HL-60 (cell line): ENCODE measurements around the gene TNFSF12.

Source experiments
- GABPA ChIP-seq: IDR thresholded peaks from 2 replicates; pipeline ENCODE4 v1.6.1; 2012; ENCODE audit warnings: low read depth
- POLR2AphosphoS5 ChIP-seq: IDR thresholded peaks from 2 replicates; pipeline ENCODE4 v1.6.1; 2012; ENCODE audit warnings: low read depth
- TF ChIP-seq, protein P1 (sequence below): IDR thresholded peaks from one replicate; pipeline ENCODE4 v1.5.1; 2011; ENCODE audit warnings: low read length, control low read depth, inconsistent platforms; ENCODE audit not compliant: insufficient read depth

GRCh38 chr17:7548585-7549400, at the start of gene TNFSF12:
- TF ChIP-seq, protein P1, sequence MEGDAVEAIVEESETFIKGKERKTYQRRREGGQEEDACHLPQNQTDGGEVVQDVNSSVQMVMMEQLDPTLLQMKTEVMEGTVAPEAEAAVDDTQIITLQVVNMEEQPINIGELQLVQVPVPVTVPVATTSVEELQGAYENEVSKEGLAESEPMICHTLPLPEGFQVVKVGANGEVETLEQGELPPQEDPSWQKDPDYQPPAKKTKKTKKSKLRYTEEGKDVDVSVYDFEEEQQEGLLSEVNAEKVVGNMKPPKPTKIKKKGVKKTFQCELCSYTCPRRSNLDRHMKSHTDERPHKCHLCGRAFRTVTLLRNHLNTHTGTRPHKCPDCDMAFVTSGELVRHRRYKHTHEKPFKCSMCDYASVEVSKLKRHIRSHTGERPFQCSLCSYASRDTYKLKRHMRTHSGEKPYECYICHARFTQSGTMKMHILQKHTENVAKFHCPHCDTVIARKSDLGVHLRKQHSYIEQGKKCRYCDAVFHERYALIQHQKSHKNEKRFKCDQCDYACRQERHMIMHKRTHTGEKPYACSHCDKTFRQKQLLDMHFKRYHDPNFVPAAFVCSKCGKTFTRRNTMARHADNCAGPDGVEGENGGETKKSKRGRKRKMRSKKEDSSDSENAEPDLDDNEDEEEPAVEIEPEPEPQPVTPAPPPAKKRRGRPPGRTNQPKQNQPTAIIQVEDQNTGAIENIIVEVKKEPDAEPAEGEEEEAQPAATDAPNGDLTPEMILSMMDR, result no peak
- TF ChIP-seq POLR2AphosphoS5, result no peak
- TF ChIP-seq GABPA, result no peak
